Activated CD8-positive, alpha-beta T cell treated with anti-CD3 and anti-CD28 coated beads for 36 hours (primary cell): ENCODE measurements around the gene ZNF366. TPM values are rescaled to one million over a fixed set of nuclear protein-coding genes. Genes with fewer than 3 reads are reported as not detected.

Experiments
- ATAC-seq: fragments of 200-7000 bp; cut with Tn5 transposase; one replicate; pipeline ENCODE4 v1.10.0; 2021; ENCODE audit warnings: mild to moderate bottlenecking, moderate library complexity
- CTCF ChIA-PET: fragments of 350-600 bp; sonication (Branson Sonifier 250); formaldehyde crosslinking; loops from one replicate; lab custom pipeline; 2021; ENCODE audit warnings: antibody characterized with exemption; lab: Charles Lee
- POLR2A ChIA-PET: fragments of 350-600 bp; sonication (Branson Sonifier 250); formaldehyde crosslinking; loops from one replicate; lab custom pipeline; 2021; ENCODE audit warnings: antibody characterized with exemption; lab: Charles Lee
- DNase-seq: peaks from one replicate; pipeline ENCODE4 v3.0.0-alpha.2; 2020
- H3K27ac Mint-ChIP-seq: one replicate; pipeline ENCODE4 v1.8.0; 2021; ENCODE audit warnings: mild to moderate bottlenecking, mixed read lengths
- H3K27me3 Mint-ChIP-seq: one replicate; pipeline ENCODE4 v1.8.0; 2021; ENCODE audit warnings: mixed read lengths
- H3K36me3 Mint-ChIP-seq: one replicate; pipeline ENCODE4 v1.8.0; 2021; ENCODE audit warnings: low read depth, mixed read lengths
- H3K4me1 Mint-ChIP-seq: one replicate; pipeline ENCODE4 v1.8.0; 2021; ENCODE audit warnings: low read depth, mixed read lengths
- H3K4me3 Mint-ChIP-seq: one replicate; pipeline ENCODE4 v1.8.0; 2021; ENCODE audit warnings: mild to moderate bottlenecking, moderate library complexity, mixed read lengths
- H3K9me3 Mint-ChIP-seq: one replicate; pipeline ENCODE4 v1.8.0; 2021; ENCODE audit warnings: mixed read lengths
- intact Hi-C: fragments of 100-400 bp; cut with micrococcal nuclease; formaldehyde crosslinking; loops from one replicate; pipeline ENCODE4 v1.10.0; 2022
- total RNA-seq, 2 experiments: library from RNA; stranded (reverse); gene quantifications; one replicate each; pipeline ENCODE4 v1.2.3, GENCODE V29; 2021
- TF ChIP-seq, protein P1 (sequence below): fragments of 200-600 bp; IDR thresholded peaks from one replicate; pipeline ENCODE4 v1.8.0; 2022; ENCODE audit warnings: antibody characterized with exemption, mild to moderate bottlenecking

Gene ZNF366
- total RNA-seq, 2 experiments from 2014 or later = not detected

GRCh38 chr5:72522607-72523006, 15.4 kb upstream of the ZNF366 start:
- DNase-seq = no peak
- POLR2A ChIA-PET = no interaction called here
- no peaks in the 10 kb centered on the region for H3K9me3 Mint-ChIP-seq
- no peaks in the 10 kb centered on the region for H3K4me1 Mint-ChIP-seq
- intact Hi-C loops = no loop called here
- CTCF ChIA-PET = interaction anchor here (0.8 kb wide), 1 partner anchor 183 kb away, joined by 3 read pairs; no protein-coding TSS in a partner anchor
- ATAC-seq = no peak
- H3K27me3 Mint-ChIP-seq = peaks cover 4% of the 10 kb centered on the region
- no peak overlapping the region for H3K27ac Mint-ChIP-seq
- no peak overlapping the region for H3K4me3 Mint-ChIP-seq
- TF ChIP-seq, protein P1, sequence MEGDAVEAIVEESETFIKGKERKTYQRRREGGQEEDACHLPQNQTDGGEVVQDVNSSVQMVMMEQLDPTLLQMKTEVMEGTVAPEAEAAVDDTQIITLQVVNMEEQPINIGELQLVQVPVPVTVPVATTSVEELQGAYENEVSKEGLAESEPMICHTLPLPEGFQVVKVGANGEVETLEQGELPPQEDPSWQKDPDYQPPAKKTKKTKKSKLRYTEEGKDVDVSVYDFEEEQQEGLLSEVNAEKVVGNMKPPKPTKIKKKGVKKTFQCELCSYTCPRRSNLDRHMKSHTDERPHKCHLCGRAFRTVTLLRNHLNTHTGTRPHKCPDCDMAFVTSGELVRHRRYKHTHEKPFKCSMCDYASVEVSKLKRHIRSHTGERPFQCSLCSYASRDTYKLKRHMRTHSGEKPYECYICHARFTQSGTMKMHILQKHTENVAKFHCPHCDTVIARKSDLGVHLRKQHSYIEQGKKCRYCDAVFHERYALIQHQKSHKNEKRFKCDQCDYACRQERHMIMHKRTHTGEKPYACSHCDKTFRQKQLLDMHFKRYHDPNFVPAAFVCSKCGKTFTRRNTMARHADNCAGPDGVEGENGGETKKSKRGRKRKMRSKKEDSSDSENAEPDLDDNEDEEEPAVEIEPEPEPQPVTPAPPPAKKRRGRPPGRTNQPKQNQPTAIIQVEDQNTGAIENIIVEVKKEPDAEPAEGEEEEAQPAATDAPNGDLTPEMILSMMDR = no peak
- no peaks in the 10 kb centered on the region for H3K36me3 Mint-ChIP-seq

GRCh38 chr5:72519111-72519510, 11.9 kb upstream of the ZNF366 start:
- ATAC-seq (no peak), DNase-seq (no peak)
- H3K9me3 Mint-ChIP-seq = no peaks in the 10 kb centered on the region
- peaks cover 4% of the 10 kb centered on the region for H3K27me3 Mint-ChIP-seq
- no peak overlapping the region for H3K27ac Mint-ChIP-seq
- intact Hi-C loops = no loop called here
- TF ChIP-seq, protein P1 = no peak
- ChIA-PET CTCF (no interaction called here), POLR2A (no interaction called here)
- no peak overlapping the region for H3K4me3 Mint-ChIP-seq
- no peaks in the 10 kb centered on the region for H3K4me1 Mint-ChIP-seq
- H3K36me3 Mint-ChIP-seq = no peaks in the 10 kb centered on the region

GRCh38 chr5:72518001-72518683, 10.9 kb upstream of the ZNF366 start:
- intact Hi-C loops = no loop called here
- no peak for ATAC-seq

GRCh38 chr5:72516916-72517315, 9.7 kb upstream of the ZNF366 start:
- no peak overlapping the region for H3K4me3 Mint-ChIP-seq
- no peak overlapping the region for H3K27ac Mint-ChIP-seq
- POLR2A ChIA-PET = no interaction called here
- peaks cover 9% of the 10 kb centered on the region for H3K27me3 Mint-ChIP-seq
- no peaks in the 10 kb centered on the region for H3K9me3 Mint-ChIP-seq
- H3K36me3 Mint-ChIP-seq = no peaks in the 10 kb centered on the region
- no peak for DNase-seq
- CTCF ChIA-PET = no interaction called here
- intact Hi-C loops = no loop called here
- no peaks in the 10 kb centered on the region for H3K4me1 Mint-ChIP-seq
- TF ChIP-seq, protein P1 = no peak
- no peak for ATAC-seq

More at GRCh38 chr5:72518001-72518683, 10.9 kb upstream of the ZNF366 start:
- Mint-ChIP-seq H3K4me1 (no peaks in the 10 kb centered on the region), H3K27ac (no peak overlapping the region), H3K36me3 (no peaks in the 10 kb centered on the region), H3K4me3 (no peak overlapping the region), H3K27me3 (peaks cover 4% of the 10 kb centered on the region), H3K9me3 (no peaks in the 10 kb centered on the region)
- CTCF ChIA-PET = no interaction called here
- POLR2A ChIA-PET = no interaction called here
- DNase-seq = no peak
- TF ChIP-seq, protein P1 = no peak

- Mint-ChIP-seq H3K4me3 (no peak overlapping the region), H3K27me3 (peaks cover 17% of the 10 kb centered on the region), H3K9me3 (no peaks in the 10 kb centered on the region), H3K36me3 (no peaks in the 10 kb centered on the region), H3K27ac (no peak overlapping the region), H3K4me1 (no peaks in the 10 kb centered on the region)
- ChIA-PET CTCF (no interaction called here), POLR2A (no interaction called here)
- no peak for DNase-seq
- ATAC-seq = no peak
- TF ChIP-seq, protein P1 = no peak
- intact Hi-C loops = no loop called here
Observed at GRCh38 chr5:72515211-72515610, 8.0 kb upstream of the ZNF366 start.
